Thyroid gland (tissue), 4 donors: ENCODE measurements around the gene CLCNKA. TPM values are rescaled to one million over a fixed set of nuclear protein-coding genes. Genes with fewer than 3 reads are reported as not detected.
"Not testable (repeated sequence)": the region's sequence is repeated elsewhere in the genome, so short reads cannot be mapped to it uniquely, and the experiment has no call there.

ENCODE experiments used
- DNase-seq, 2 donors: peaks; one replicate each; pipeline ENCODE4 v3.0.0-alpha.2; 2019
- H3K27ac ChIP-seq, 3 donors: fragments of 200-600 bp; sonication (generic); 1 replicate in 2 of 3; 2 replicates in 1 of 3; pipeline ENCODE4 v1.5.1; 2016 to 2019; ENCODE audit warnings: mild to moderate bottlenecking in 1 of 3, moderate library complexity in 1 of 3
- H3K27me3 ChIP-seq: fragments of 200-600 bp; sonication (generic); one replicate; pipeline ENCODE4 v1.5.1; 2019
- H3K36me3 ChIP-seq, 2 donors: fragments of 200-600 bp; sonication (generic); one replicate each; pipeline ENCODE4 v1.5.1; 2016 to 2019
- H3K4me1 ChIP-seq, 2 donors: fragments of 200-600 bp; sonication (generic); one replicate each; pipeline ENCODE4 v1.5.1; 2017 to 2019
- H3K4me3 ChIP-seq, 3 donors: fragments of 200-600 bp; sonication (generic); replicated peaks in 1 of 3; 1 replicate in 2 of 3; 2 replicates in 1 of 3; pipeline ENCODE4 v1.5.1; 2016; ENCODE audit warnings: mild to moderate bottlenecking in 1 of 3
- H3K9me3 ChIP-seq: fragments of 200-600 bp; sonication (generic); one replicate; pipeline ENCODE4 v1.5.1; 2017
- POLR2A ChIP-seq, 2 donors: fragments of 450-650 bp; IDR thresholded peaks; one replicate each; pipeline ENCODE4 v1.6.1; 2017; ENCODE audit warnings: antibody characterized with exemption in 2 of 2, mild to moderate bottlenecking in 2 of 2, moderate library complexity in 1 of 2
- WGBS, 2 donors: methylation state at CpG; one replicate each; pipeline ENCODE4 v1.1.5; 2017; 5-methylcytosine and 5-hydroxymethylcytosine counted together
- intact Hi-C: fragments of 100-400 bp; cut with DNase I; formaldehyde crosslinking; loops from one replicate; pipeline ENCODE4 v1.15.1; 2023
- total RNA-seq, 4 donors: library from RNA; depleted of rRNA; stranded (reverse); fragments of >200 nt; gene quantifications; one replicate each; pipeline ENCODE4 v1.2.3, GENCODE V29; 2016
- TF ChIP-seq, protein P1 (sequence below), 6 experiments: fragments of 200-600 bp in 3 of 6; fragments of 450-650 bp in 3 of 6; sonication (generic) in 3 of 6; IDR thresholded peaks; one replicate each; pipeline ENCODE4 v1.5.1; 2016 to 2019; ENCODE audit warnings: antibody characterized with exemption in 6 of 6, mild to moderate bottlenecking in 2 of 6, inconsistent platforms in 1 of 6, moderate library complexity in 1 of 6

Gene CLCNKA
- total RNA-seq, 4 donors from 2014 or later = 3.9 to 27.1 (median 16.1) TPM

GRCh38 chr1:15997076-15997585 lies 24.7 kb upstream of the CLCNKA start:
- Histone ChIP-seq H3K36me3 (no peaks in the 10 kb centered on the region), H3K9me3 (no peaks in the 10 kb centered on the region), H3K27ac (no peak overlapping the region), H3K27me3 (no peaks in the 10 kb centered on the region), H3K4me3 (no peak overlapping the region), H3K4me1 (no peaks in the 10 kb centered on the region)
- WGBS, 2 donors = 69 to 86% methylated on average over 6 to 9 of the region's 9 CpGs
- intact Hi-C loops = no loop called here
- no peak for DNase-seq
- no peak for TF ChIP-seq POLR2A (IDR thresholded peaks at IDR 0.05)
- TF ChIP-seq, protein P1, sequence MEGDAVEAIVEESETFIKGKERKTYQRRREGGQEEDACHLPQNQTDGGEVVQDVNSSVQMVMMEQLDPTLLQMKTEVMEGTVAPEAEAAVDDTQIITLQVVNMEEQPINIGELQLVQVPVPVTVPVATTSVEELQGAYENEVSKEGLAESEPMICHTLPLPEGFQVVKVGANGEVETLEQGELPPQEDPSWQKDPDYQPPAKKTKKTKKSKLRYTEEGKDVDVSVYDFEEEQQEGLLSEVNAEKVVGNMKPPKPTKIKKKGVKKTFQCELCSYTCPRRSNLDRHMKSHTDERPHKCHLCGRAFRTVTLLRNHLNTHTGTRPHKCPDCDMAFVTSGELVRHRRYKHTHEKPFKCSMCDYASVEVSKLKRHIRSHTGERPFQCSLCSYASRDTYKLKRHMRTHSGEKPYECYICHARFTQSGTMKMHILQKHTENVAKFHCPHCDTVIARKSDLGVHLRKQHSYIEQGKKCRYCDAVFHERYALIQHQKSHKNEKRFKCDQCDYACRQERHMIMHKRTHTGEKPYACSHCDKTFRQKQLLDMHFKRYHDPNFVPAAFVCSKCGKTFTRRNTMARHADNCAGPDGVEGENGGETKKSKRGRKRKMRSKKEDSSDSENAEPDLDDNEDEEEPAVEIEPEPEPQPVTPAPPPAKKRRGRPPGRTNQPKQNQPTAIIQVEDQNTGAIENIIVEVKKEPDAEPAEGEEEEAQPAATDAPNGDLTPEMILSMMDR (IDR thresholded peaks at IDR 0.05) = no peak

GRCh38 chr1:15997637-15998280 lies 24.1 kb upstream of the CLCNKA start:
- H3K27ac ChIP-seq = no peak overlapping the region
- TF ChIP-seq, protein P1 (IDR thresholded peaks at IDR 0.05) = no peak
- TF ChIP-seq POLR2A (IDR thresholded peaks at IDR 0.05) = no peak
- 85 to 89% methylated on average over 8 to 9 of the region's 9 CpGs for WGBS, 2 donors
- H3K4me3 ChIP-seq = no peak overlapping the region
- no peaks in the 10 kb centered on the region for H3K9me3 ChIP-seq
- intact Hi-C loops = no loop called here
- no peaks in the 10 kb centered on the region for H3K4me1 ChIP-seq
- no peaks in the 10 kb centered on the region for H3K36me3 ChIP-seq
- no peaks in the 10 kb centered on the region for H3K27me3 ChIP-seq
- DNase-seq = no peak

DNA sequence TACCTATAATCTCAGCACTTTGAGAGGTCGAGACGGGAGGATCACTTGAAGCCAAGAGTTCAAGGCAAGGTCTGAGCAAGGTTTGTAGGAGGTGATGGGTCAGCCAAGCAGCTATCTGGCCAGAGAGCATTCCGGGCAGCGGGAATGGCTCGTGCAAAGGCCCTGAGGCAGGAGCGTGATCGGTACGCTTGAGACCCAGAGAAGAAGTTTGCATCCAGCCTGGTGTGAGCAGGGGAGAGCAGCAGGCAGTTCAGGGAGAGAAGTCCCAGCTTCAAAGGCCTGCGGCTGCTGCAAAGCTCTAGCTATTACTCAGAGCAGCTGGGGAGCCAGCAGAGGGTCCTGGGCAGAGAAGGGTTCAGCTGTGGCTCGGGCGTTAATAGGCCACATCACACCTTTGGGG lies 22.9 kb upstream of the CLCNKA start:
- intact Hi-C loops = no loop called here
- DNase-seq = no peak
- H3K9me3 ChIP-seq = no peaks in the 10 kb centered on the region
- H3K27me3 ChIP-seq = no peaks in the 10 kb centered on the region
- peaks cover 4 to 5% of the 10 kb centered on the region in 2 donors for H3K4me1 ChIP-seq
- H3K36me3 ChIP-seq = no peaks in the 10 kb centered on the region
- TF ChIP-seq POLR2A (IDR thresholded peaks at IDR 0.05) = no peak
- whole genome bisulfite sequencing, 2 donors = 93 to 96% methylated on average over 11 of the region's 11 CpGs
- H3K27ac ChIP-seq = no peak overlapping the region
- H3K4me3 ChIP-seq = no peak overlapping the region

GRCh38 chr1:16001274-16001673 lies 20.6 kb upstream of the CLCNKA start:
- H3K4me1 ChIP-seq, H3K27me3 ChIP-seq, H3K36me3 ChIP-seq, H3K4me3 ChIP-seq, intact Hi-C loops, H3K27ac ChIP-seq, H3K9me3 ChIP-seq, DNase-seq: not testable (repeated sequence)
- 90 to 94% methylated on average over 10 of the region's 10 CpGs for WGBS, 2 donors

GRCh38 chr1:16005597-16005996 lies 16.2 kb upstream of the CLCNKA start:
- intact Hi-C loops = loop anchor here (5.0 kb wide), 1 partner anchor 47 kb away; no protein-coding TSS in a partner anchor
- H3K4me1 ChIP-seq = peaks cover 4 to 9% of the 10 kb centered on the region in 2 donors
- no peaks in the 10 kb centered on the region for H3K36me3 ChIP-seq
- DNase-seq = no peak
- no peaks in the 10 kb centered on the region for H3K27me3 ChIP-seq
- 90 to 95% methylated on average over 4 to 5 of the region's 5 CpGs for WGBS, 2 donors
- H3K27ac ChIP-seq = no peak overlapping the region
- H3K9me3 ChIP-seq = no peaks in the 10 kb centered on the region
- no peak overlapping the region for H3K4me3 ChIP-seq
- no peak for TF ChIP-seq POLR2A (IDR thresholded peaks at IDR 0.05)
- TF ChIP-seq, protein P1 (IDR thresholded peaks at IDR 0.05) = no peak

- no peak overlapping the region for H3K27ac ChIP-seq
- H3K36me3 ChIP-seq = no peaks in the 10 kb centered on the region
- DNase-seq = no peak
- TF ChIP-seq, protein P1 (IDR thresholded peaks at IDR 0.05) = no peak
- TF ChIP-seq POLR2A (IDR thresholded peaks at IDR 0.05) = no peak
- intact Hi-C loops = loop anchor here (5.0 kb wide), 1 partner anchor 46 kb away; no protein-coding TSS in a partner anchor
- H3K27me3 ChIP-seq = no peaks in the 10 kb centered on the region
- WGBS, 2 donors = 76 to 86% methylated on average over 6 to 11 of the region's 11 CpGs
- no peaks in the 10 kb centered on the region for H3K9me3 ChIP-seq
- H3K4me1 ChIP-seq = peaks cover 4 to 9% of the 10 kb centered on the region in 2 donors
- no peak overlapping the region for H3K4me3 ChIP-seq
Measured at GRCh38 chr1:16006010-16006409, 15.8 kb upstream of the CLCNKA start.
